GM12878 (cell line): ENCODE results near the gene AKAP12. TPM values are rescaled to one million over a fixed set of nuclear protein-coding genes. Genes with fewer than 3 reads are reported as not detected.

ENCODE experiments used
- ATAC-seq: fragments of 200-7000 bp; cut with Tn5 transposase; 3 replicates; pipeline ENCODE4 v1.9.1; 2020; ENCODE audit warnings: mild to moderate bottlenecking, moderate library complexity
- BruUV-seq: library from RNA; stranded (reverse); fragments of 400-500 nt; replicated peaks from 2 replicates; lab custom pipeline; 2021; lab: Mats Ljungman, UMichigan
- CTCF ChIA-PET: fragments of 300-600 bp; sonication (Branson Sonifier 250); formaldehyde crosslinking; extraction: SDS; loops from one replicate; lab custom pipeline; 2021; ENCODE audit warnings: inconsistent platforms; lab: Yijun Ruan, JAX
- POLR2A ChIA-PET: fragments of 350-600 bp; formaldehyde crosslinking; extraction: SDS; loops from one replicate; lab custom pipeline; 2021; ENCODE audit warnings: inconsistent platforms; lab: Charles Lee
- RAD21 ChIA-PET: fragments of 300-600 bp; sonication (Branson Sonifier 250); formaldehyde crosslinking; loops from one replicate; lab custom pipeline; 2023; ENCODE audit warnings: antibody characterized with exemption; ENCODE audit not compliant: unreplicated experiment; lab: Charles Lee
- SMC1A ChIA-PET: fragments of 300-600 bp; sonication (Branson Sonifier 250); formaldehyde crosslinking; loops from one replicate; lab custom pipeline; 2023; ENCODE audit not compliant: unreplicated experiment, uncharacterized antibody; lab: Charles Lee
- DNase-seq: peaks from one replicate; pipeline ENCODE4 v3.0.0-alpha.2; 2011; ENCODE audit warnings: low read depth, low spot score
- FAIRE-seq: peaks from 3 replicates; lab custom pipeline; 2011; peaks lifted over from hg19 to GRCh38; lab: Jason Lieb, UNC
- H2AFZ ChIP-seq: 2 replicates; pipeline ENCODE4 v1.6.0; 2011; ENCODE audit warnings: low read depth, low read length, control low read depth; ENCODE audit not compliant: control insufficient read depth
- H3K27ac ChIP-seq: 2 replicates; pipeline ENCODE4 v1.5.1; 2011; ENCODE audit warnings: control low read depth; ENCODE audit not compliant: control insufficient read depth, insufficient read depth
- H3K27me3 ChIP-seq, 2 experiments: replicated peaks in 1 of 2; 2 replicates each; pipeline versions ENCODE4 v1.6.0 to v1.6.1; 2011; ENCODE audit warnings: low read length in 1 of 2; ENCODE audit not compliant: control insufficient read depth in 2 of 2, insufficient read depth in 2 of 2
- H3K36me3 ChIP-seq, 2 experiments: 2 replicates each; pipeline ENCODE4 v1.5.1; 2011; ENCODE audit warnings: low read length in 1 of 2; ENCODE audit not compliant: control insufficient read depth in 2 of 2, insufficient read depth in 2 of 2
- H3K4me1 ChIP-seq: 2 replicates; pipeline ENCODE4 v1.6.1; 2011; ENCODE audit warnings: mild to moderate bottlenecking, low read length, moderate library complexity, mixed read lengths; ENCODE audit not compliant: control insufficient read depth, insufficient read depth
- H3K4me2 ChIP-seq: 2 replicates; pipeline ENCODE4 v1.6.0; 2011; ENCODE audit warnings: control low read depth; ENCODE audit not compliant: control insufficient read depth, insufficient read depth
- H3K4me3 ChIP-seq: fragments of 200-600 bp; sonication (generic); 2 replicates; pipeline ENCODE4 v1.5.1; 2016
- H3K79me2 ChIP-seq: 2 replicates; pipeline ENCODE4 v1.6.0; 2011; ENCODE audit warnings: low read length; ENCODE audit not compliant: control insufficient read depth, insufficient read depth
- H3K9ac ChIP-seq: 2 replicates; pipeline ENCODE4 v1.8.0; 2011; ENCODE audit warnings: low read length, control low read depth, mixed read lengths; ENCODE audit not compliant: control insufficient read depth, insufficient read depth
- H3K9me3 ChIP-seq: replicated peaks from 3 replicates; pipeline ENCODE4 v1.5.1; 2011; ENCODE audit warnings: mild to moderate bottlenecking, low read length; ENCODE audit not compliant: control insufficient read depth, insufficient read depth
- H4K20me1 ChIP-seq: 2 replicates; pipeline ENCODE4 v1.6.0; 2011; ENCODE audit not compliant: control insufficient read depth, insufficient read depth
- ATF7 ChIP-seq: fragments of 450-650 bp; IDR thresholded peaks from 2 replicates; pipeline ENCODE4 v1.6.1; 2016; ENCODE audit warnings: low read depth, mild to moderate bottlenecking
- HDAC6 ChIP-seq: fragments of 200-600 bp; sonication (generic); IDR thresholded peaks from one replicate; pipeline ENCODE4 v1.8.0; 2017; ENCODE audit warnings: antibody characterized with exemption; ENCODE audit not compliant: unreplicated experiment
- KAT2A ChIP-seq: conservative IDR thresholded peaks from 2 replicates; pipeline ENCODE4 v1.6.1; 2011; ENCODE audit warnings: low read depth, low read length; ENCODE audit not compliant: control insufficient read depth
- MEF2B ChIP-seq: fragments of 450-650 bp; IDR thresholded peaks from 2 replicates; pipeline ENCODE4 v1.6.1; 2018; ENCODE audit warnings: mild to moderate bottlenecking, moderate library complexity; ENCODE audit not compliant: partially characterized antibody, poor library complexity, severe bottlenecking
- POLR2AphosphoS2 ChIP-seq: IDR thresholded peaks from 2 replicates; pipeline ENCODE4 v1.6.1; 2011; ENCODE audit warnings: low read depth, mild to moderate bottlenecking, low read length, improper control_type of control experiment, moderate library complexity
- POLR2AphosphoS5 ChIP-seq: IDR thresholded peaks from 2 replicates; pipeline ENCODE4 v1.6.1; 2011; ENCODE audit warnings: mild to moderate bottlenecking, low read length, inconsistent platforms
- PRDM15 ChIP-seq: fragments of 450-650 bp; formaldehyde crosslinking; IDR thresholded peaks from 2 replicates; pipeline ENCODE4 v1.4.0; 2020; ENCODE audit warnings: mild to moderate bottlenecking, moderate library complexity
- RAD51 ChIP-seq: fragments of 450-650 bp; IDR thresholded peaks from 2 replicates; pipeline ENCODE4 v1.6.1; 2016; ENCODE audit warnings: moderate library complexity, mild to moderate bottlenecking, inconsistent platforms
- SMAD1 ChIP-seq: fragments of 450-650 bp; IDR thresholded peaks from 2 replicates; pipeline ENCODE4 v1.6.1; 2018; ENCODE audit warnings: mild to moderate bottlenecking, low read depth; ENCODE audit not compliant: partially characterized antibody
- SMAD5 ChIP-seq: IDR thresholded peaks from 2 replicates; pipeline ENCODE4 v1.6.1; 2016; ENCODE audit warnings: antibody characterized with exemption, low read depth
- STAT1 ChIP-seq: fragments of 450-650 bp; conservative IDR thresholded peaks from 2 replicates; pipeline ENCODE4 v1.6.1; 2014; ENCODE audit warnings: antibody characterized with exemption, mild to moderate bottlenecking
- ZNF274 ChIP-seq: IDR thresholded peaks from one replicate; pipeline ENCODE4 v1.8.0; 2011; ENCODE audit not compliant: insufficient read length, insufficient read depth
- WGBS: methylation state at CpG from one replicate; pipeline ENCODE4 v1.1.6; 2016; ENCODE audit warnings: low lambda C conversion rate; ENCODE audit not compliant: insufficient replicate concordance, insufficient coverage; ENCODE audit errors: missing lambda C conversion rate; 5-methylcytosine and 5-hydroxymethylcytosine counted together
- in situ Hi-C: fragments of 300-500 bp; cut with MboI; formaldehyde crosslinking; loops from 9 replicates; pipeline ENCODE4 v1.14.3; 2018; ENCODE audit warnings: mixed read lengths
- intact Hi-C: fragments of 100-400 bp; cut with micrococcal nuclease; formaldehyde crosslinking; loops from one replicate; pipeline ENCODE4 v1.14.2; 2022; ENCODE audit not compliant: unreplicated experiment
- polyA plus RNA-seq, 11 experiments: library from polyadenylated mRNA; depleted of rRNA in 4 of 11; unstranded in 6 of 11; stranded (reverse) in 5 of 11; fragments of >200 nt; fragmentation: Nextera tagmentation in 4 of 11; fragmentation: Illumina TruSeq in 1 of 11; extraction: Ambion mirVana in 4 of 11; extraction: Trizol in 1 of 11; gene quantifications; 1 replicate in 1 of 11; 2 replicates in 10 of 11; pipeline versions ENCODE4 v1.2.1 to v1.2.3, GENCODE V29; 2011 to 2016; ENCODE audit warnings: inconsistent platforms in 2 of 11, missing spikeins in 2 of 11, low read depth in 1 of 11
- total RNA-seq, 4 experiments: library from RNA; depleted of rRNA in 3 of 4; stranded (reverse); fragments of >200 nt in 3 of 4; fragmentation: Illumina TruSeq in 1 of 4; extraction: Trizol in 1 of 4; gene quantifications; 2 replicates each; pipeline versions ENCODE4 v1.2.1 to v1.2.3, GENCODE V29; 2013 to 2021
- TF ChIP-seq, protein P1 (sequence below): fragments of 450-650 bp; conservative IDR thresholded peaks from 2 replicates; pipeline ENCODE4 v1.6.1; 2017; ENCODE audit warnings: mild to moderate bottlenecking, moderate library complexity
- TF ChIP-seq, protein P2 (sequence below): IDR thresholded peaks from 2 replicates; pipeline ENCODE4 v1.6.1; 2012; ENCODE audit warnings: low read depth, low read length, improper control_type of control experiment
- TF ChIP-seq, protein P3 (sequence below): IDR thresholded peaks from 2 replicates; pipeline ENCODE4 v1.6.1; 2012; ENCODE audit warnings: mild to moderate bottlenecking, low read depth, low read length

AKAP12 gene
- total and polyA plus RNA-seq, 10 of the 15 experiments (the other 5 are each of a cell fraction or from before 2014, with no cell fraction given), result under 0.01 to 0.72 (median 0.06) TPM; not detected in 4

DNA sequence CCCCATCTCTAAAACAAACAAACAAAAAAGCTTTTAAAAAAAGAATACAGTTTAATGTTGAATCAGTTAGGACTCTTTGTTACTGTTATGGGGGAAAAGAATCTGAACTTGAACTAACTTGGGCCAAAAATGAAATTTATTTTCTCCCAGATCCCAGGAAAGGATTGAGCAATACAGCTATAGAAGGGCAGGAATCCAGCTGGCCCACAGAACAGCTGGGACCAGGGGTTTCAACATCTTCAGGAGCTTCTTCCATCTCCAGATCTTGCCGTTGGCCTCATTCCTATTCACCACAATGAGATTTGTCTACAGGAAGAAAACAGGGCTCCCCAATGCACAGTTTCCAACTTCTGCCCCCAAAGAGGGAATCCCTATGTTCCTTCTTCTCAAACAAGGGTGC, 43.2 kb upstream of the AKAP12 start:
- intact Hi-C loops, result no loop called here
- BruUV-seq, result no TSS peak

More for the DNA sequence above, 43.2 kb upstream of the AKAP12 start:
- in situ Hi-C loops, result no loop called here
- WGBS, result 86% methylated on average over 1 of the region's 1 CpG
- ATAC-seq (no peak), DNase-seq (no peak), FAIRE-seq (no peak)
- Histone ChIP-seq H4K20me1 (no peaks in the 10 kb centered on the region), H3K27me3 (no peaks in the 10 kb centered on the region; a peak in 1 of 4 replicates), H3K9me3 (no peaks in the 10 kb centered on the region), H3K4me1 (no peaks in the 10 kb centered on the region), H3K79me2 (no peaks in the 10 kb centered on the region), H2AFZ (no peak overlapping the region), H3K27ac (no peak overlapping the region), H3K4me2 (no peak overlapping the region), H3K4me3 (no peak overlapping the region), H3K36me3 (no peaks in the 10 kb centered on the region), H3K9ac (no peak overlapping the region)
- ChIA-PET SMC1A (no interaction called here), RAD21 (no interaction called here), POLR2A (interaction anchor here (0.5 kb wide), 1 partner anchor 1741 kb away, joined by 4 read pairs; no protein-coding TSS in a partner anchor), CTCF (interaction anchor here (0.6 kb wide), 1 partner anchor 63 kb away, joined by 3 read pairs; no protein-coding TSS in a partner anchor)
- no peak for TF ChIP-seq PRDM15
- no peak for TF ChIP-seq MEF2B
- no peak for TF ChIP-seq STAT1
- TF ChIP-seq ZNF274, result no peak
- TF ChIP-seq, protein P1, sequence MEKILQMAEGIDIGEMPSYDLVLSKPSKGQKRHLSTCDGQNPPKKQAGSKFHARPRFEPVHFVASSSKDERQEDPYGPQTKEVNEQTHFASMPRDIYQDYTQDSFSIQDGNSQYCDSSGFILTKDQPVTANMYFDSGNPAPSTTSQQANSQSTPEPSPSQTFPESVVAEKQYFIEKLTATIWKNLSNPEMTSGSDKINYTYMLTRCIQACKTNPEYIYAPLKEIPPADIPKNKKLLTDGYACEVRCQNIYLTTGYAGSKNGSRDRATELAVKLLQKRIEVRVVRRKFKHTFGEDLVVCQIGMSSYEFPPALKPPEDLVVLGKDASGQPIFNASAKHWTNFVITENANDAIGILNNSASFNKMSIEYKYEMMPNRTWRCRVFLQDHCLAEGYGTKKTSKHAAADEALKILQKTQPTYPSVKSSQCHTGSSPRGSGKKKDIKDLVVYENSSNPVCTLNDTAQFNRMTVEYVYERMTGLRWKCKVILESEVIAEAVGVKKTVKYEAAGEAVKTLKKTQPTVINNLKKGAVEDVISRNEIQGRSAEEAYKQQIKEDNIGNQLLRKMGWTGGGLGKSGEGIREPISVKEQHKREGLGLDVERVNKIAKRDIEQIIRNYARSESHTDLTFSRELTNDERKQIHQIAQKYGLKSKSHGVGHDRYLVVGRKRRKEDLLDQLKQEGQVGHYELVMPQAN, result no peak
- no peak for TF ChIP-seq POLR2AphosphoS5
- TF ChIP-seq KAT2A, result no peak
- TF ChIP-seq SMAD1, result no peak
- TF ChIP-seq, protein P2, sequence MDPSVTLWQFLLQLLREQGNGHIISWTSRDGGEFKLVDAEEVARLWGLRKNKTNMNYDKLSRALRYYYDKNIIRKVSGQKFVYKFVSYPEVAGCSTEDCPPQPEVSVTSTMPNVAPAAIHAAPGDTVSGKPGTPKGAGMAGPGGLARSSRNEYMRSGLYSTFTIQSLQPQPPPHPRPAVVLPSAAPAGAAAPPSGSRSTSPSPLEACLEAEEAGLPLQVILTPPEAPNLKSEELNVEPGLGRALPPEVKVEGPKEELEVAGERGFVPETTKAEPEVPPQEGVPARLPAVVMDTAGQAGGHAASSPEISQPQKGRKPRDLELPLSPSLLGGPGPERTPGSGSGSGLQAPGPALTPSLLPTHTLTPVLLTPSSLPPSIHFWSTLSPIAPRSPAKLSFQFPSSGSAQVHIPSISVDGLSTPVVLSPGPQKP, result no peak
- no peak for TF ChIP-seq POLR2AphosphoS2
- TF ChIP-seq, protein P3, sequence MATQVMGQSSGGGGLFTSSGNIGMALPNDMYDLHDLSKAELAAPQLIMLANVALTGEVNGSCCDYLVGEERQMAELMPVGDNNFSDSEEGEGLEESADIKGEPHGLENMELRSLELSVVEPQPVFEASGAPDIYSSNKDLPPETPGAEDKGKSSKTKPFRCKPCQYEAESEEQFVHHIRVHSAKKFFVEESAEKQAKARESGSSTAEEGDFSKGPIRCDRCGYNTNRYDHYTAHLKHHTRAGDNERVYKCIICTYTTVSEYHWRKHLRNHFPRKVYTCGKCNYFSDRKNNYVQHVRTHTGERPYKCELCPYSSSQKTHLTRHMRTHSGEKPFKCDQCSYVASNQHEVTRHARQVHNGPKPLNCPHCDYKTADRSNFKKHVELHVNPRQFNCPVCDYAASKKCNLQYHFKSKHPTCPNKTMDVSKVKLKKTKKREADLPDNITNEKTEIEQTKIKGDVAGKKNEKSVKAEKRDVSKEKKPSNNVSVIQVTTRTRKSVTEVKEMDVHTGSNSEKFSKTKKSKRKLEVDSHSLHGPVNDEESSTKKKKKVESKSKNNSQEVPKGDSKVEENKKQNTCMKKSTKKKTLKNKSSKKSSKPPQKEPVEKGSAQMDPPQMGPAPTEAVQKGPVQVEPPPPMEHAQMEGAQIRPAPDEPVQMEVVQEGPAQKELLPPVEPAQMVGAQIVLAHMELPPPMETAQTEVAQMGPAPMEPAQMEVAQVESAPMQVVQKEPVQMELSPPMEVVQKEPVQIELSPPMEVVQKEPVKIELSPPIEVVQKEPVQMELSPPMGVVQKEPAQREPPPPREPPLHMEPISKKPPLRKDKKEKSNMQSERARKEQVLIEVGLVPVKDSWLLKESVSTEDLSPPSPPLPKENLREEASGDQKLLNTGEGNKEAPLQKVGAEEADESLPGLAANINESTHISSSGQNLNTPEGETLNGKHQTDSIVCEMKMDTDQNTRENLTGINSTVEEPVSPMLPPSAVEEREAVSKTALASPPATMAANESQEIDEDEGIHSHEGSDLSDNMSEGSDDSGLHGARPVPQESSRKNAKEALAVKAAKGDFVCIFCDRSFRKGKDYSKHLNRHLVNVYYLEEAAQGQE, result no peak
- TF ChIP-seq ATF7, result no peak
- no peak for TF ChIP-seq RAD51
- TF ChIP-seq SMAD5, result no peak
- TF ChIP-seq HDAC6, result no peak
